GM19455 (cell line): ENCODE data around the gene RNASE1.
"Not testable (repeated sequence)": the region's sequence is repeated elsewhere in the genome, so short reads cannot be mapped to it uniquely, and the experiment has no call there.

Source experiments
- ATAC-seq: cut with Tn5 transposase; IDR thresholded peaks from one replicate; pipeline ENCODE4 v1.9.1; 2021; ENCODE audit not compliant: unreplicated experiment

Gene RNASE1

GRCh38 chr14:20774258-20774824 lies 28.3 kb downstream of the RNASE1 start:
- no peak for ATAC-seq

GRCh38 chr14:20772650-20773049 lies 30.0 kb downstream of the RNASE1 start:
- no peak for ATAC-seq

DNA sequence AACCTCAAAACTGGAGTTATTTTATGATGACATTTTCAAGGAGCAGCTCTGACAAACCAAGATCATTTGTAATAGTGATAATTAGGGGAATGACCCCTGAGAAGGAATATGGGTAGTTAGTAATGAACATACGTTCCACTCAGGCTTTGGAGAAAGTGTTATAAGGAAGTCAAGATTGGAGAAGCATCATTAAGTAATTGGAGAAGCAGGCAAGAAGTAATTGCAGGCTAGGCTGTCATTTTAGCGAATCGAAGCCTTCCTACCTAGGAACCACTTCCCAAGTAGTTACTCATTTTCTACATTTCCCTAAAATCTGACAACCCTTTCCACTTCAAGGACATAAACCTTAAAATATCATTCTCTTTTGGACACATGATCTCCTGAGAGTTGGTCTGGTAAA lies 33.2 kb downstream of the RNASE1 start:
- no peak for ATAC-seq

GRCh38 chr14:20768593-20768892 lies 34.1 kb downstream of the RNASE1 start:
- ATAC-seq = no peak

GRCh38 chr14:20760950-20761349 lies 41.7 kb downstream of the RNASE1 start:
- ATAC-seq = no peak

DNA sequence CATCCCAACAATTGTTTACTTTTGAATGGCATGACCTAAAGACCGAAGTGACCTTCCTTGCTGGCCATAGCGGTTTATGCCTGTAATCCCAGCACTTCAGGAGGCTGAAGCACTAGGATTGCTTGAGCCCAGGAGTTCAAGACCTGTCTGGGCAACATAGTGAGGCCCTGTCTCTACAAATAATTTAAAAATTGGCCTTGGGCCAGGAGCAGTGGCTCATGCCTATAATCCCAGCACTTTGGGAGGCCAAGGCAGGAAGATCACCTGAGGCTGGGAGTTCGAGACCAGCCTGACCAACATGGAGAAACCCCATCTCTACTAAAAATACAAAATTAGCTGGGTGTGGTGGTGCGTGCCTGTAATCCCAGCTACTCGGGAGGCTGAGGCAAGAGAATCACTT lies 43.2 kb downstream of the RNASE1 start:
- not testable (repeated sequence) for ATAC-seq

GRCh38 chr14:20757965-20758364 lies 44.7 kb downstream of the RNASE1 start:
- no peak for ATAC-seq

GRCh38 chr14:20755037-20755436 lies 47.6 kb downstream of the RNASE1 start:
- no peak for ATAC-seq

DNA sequence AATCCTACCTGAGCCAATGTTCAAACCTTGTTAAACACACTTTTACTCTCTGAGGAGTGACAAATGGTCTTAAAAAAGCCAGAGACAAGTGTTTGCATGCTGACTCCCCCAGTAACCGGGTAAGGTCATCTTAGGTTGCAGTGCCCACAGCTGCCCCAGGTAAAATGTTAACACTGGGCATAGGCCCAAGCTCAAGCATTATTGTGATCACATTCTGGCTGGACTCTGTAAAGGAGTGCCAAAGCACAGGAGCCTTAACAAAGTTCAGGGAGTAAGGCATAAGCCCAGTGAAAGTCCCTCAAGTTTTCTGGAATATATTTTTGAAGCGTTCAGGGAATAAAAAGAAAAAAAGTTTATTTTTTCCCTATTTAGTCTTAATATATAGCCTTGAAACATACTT lies 48.3 kb downstream of the RNASE1 start:
- ATAC-seq = no peak

GRCh38 chr14:20751963-20752562 lies 50.6 kb downstream of the RNASE1 start:
- ATAC-seq = no peak
